ENCODE results near the gene MRPL9.

The MRPL9 gene

DNA sequence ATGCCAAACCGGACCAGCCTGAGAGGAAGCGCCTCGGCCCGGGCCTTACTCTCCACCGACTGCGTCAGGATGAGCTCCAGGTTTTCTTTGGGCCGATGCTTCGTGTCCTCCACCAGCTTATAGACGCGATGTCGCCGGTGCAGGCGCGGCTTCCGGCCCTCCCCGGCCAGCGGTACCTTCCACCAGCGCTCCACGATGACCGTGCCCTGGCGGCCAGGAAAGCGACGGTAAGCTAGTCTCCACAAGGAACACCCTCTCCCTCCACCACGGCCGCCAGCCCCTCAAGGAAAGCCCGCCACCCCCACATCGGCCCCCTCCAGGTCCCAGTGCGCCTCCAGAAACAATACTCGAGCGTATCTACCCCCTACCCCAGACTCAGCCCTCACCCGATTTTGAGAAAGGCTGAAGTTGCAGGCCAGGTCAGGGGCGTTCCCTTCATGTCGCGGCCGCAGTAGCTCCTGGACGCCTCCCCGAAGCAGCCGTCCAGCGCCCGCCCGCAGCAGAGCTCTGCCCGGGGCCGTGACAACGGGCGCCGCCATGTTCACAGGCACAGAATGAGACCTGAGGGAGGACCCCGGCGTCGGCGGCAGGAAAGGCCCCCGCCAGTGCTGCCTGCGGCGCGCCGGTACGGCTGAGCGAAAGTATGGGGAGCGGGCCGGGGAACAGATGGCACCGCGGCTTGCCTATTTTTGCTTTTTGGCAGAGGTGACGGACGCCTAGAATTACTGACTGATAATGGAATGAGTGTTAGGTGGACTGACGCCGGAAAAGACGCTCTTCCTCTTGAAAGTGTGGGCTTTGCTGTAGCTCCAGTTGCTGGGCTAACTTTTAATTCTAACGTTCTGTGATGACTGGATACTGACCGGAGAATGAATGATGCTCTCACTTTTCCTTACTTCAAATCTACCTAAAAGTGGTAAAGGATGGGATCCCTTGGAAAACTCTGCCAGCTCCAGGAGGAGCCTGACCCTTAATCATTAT lies at the start of gene MRPL9:
Gene MRPL9 (minus strand): TSS at position 556 of the 981 bp plus-strand sequence. CDS start 17 bp downstream, at position 539.
- Histone ChIP-seq H3K4me1 (ENCODE audit: low read length) (peaks cover 13% of the 10 kb centered on the region), H3F3A (ENCODE audit: insufficient read depth, low read length) (peaks cover 4% of the 10 kb centered on the region; the same call in 1 of the 2 replicates), H3K27ac (ENCODE audit: low read length) (peak within 1 kb of the TSS; percentile 59)

DNA sequence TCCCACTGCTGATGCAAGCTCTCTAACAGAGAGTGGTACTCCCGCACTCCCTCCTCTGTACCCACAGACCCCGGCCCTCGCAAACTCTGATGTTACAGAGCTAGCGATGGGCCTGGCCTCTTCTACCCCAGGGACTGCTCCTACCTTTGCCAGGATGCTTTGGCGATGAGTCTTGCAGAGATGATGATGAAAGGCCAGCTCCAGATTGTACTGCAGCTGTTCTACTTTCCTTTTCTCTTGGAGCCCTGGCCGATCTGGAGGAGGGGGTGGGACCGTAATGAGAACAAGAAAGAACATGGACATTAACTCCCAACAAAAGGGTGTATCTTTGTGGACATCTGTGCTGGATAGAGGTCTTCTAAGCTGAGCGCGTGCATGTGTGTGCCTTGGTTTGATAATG lies 47.9 kb upstream of the MRPL9 start:
- H3K36me3 ChIP-seq (replicated peaks; ENCODE audit: insufficient read depth, low read length): no peaks in the 10 kb centered on the region
- DNase-seq: no peak
- peaks cover 19% of the 10 kb centered on the region for H3K4me1 ChIP-seq (ENCODE audit: low read length)
- H3K79me2 ChIP-seq (ENCODE audit: low read length): no peaks in the 10 kb centered on the region
- no peak overlapping the region for H3K9ac ChIP-seq (ENCODE audit: low read length)
- H4K20me1 ChIP-seq (ENCODE audit: insufficient read depth, low read length): no peaks in the 10 kb centered on the region
- no peak overlapping the region for H3K4me3 ChIP-seq (ENCODE audit: low read length)
- no peak overlapping the region for H2AFZ ChIP-seq (ENCODE audit: low read length)
- H3K9me3 ChIP-seq (replicated peaks; ENCODE audit: insufficient read depth, low read length): no peaks in the 10 kb centered on the region
- H3K27ac ChIP-seq (ENCODE audit: low read length): no peak overlapping the region
- no peaks in the 10 kb centered on the region for H3K27me3 ChIP-seq (replicated peaks; ENCODE audit: insufficient read depth, low read length)
- H3K9me2 ChIP-seq (replicated peaks; ENCODE audit: insufficient read depth, low read length): no peaks in the 10 kb centered on the region
- no peak overlapping the region for H3K4me2 ChIP-seq (ENCODE audit: low read depth, low read length)
- TF ChIP-seq, protein P1, sequence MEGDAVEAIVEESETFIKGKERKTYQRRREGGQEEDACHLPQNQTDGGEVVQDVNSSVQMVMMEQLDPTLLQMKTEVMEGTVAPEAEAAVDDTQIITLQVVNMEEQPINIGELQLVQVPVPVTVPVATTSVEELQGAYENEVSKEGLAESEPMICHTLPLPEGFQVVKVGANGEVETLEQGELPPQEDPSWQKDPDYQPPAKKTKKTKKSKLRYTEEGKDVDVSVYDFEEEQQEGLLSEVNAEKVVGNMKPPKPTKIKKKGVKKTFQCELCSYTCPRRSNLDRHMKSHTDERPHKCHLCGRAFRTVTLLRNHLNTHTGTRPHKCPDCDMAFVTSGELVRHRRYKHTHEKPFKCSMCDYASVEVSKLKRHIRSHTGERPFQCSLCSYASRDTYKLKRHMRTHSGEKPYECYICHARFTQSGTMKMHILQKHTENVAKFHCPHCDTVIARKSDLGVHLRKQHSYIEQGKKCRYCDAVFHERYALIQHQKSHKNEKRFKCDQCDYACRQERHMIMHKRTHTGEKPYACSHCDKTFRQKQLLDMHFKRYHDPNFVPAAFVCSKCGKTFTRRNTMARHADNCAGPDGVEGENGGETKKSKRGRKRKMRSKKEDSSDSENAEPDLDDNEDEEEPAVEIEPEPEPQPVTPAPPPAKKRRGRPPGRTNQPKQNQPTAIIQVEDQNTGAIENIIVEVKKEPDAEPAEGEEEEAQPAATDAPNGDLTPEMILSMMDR (IDR thresholded peaks at IDR 0.05; ENCODE audit: low read length): no peak
- no peak for TF ChIP-seq EZH2 (optimal IDR thresholded peaks at IDR 0.05; ENCODE audit: low read depth, low read length)
- no peak for TF ChIP-seq EZH2phosphoT487 (IDR thresholded peaks at IDR 0.05; ENCODE audit: low read length)
- no peaks in the 10 kb centered on the region; the same call in 1 of the 2 replicates for H3F3A ChIP-seq (ENCODE audit: insufficient read depth, low read length)

More for the DNA sequence above, at the start of gene MRPL9:
- peak within 1 kb of the TSS; percentile 92 for H3K4me3 ChIP-seq (ENCODE audit: low read length)
- peaks cover 30% of the 10 kb centered on the region for H3K79me2 ChIP-seq (ENCODE audit: low read length)
- H3K36me3 ChIP-seq (replicated peaks; ENCODE audit: insufficient read depth, low read length): no peaks in the 10 kb centered on the region; the same call in 1 of the 2 replicates
- no peaks in the 10 kb centered on the region for H3K9me3 ChIP-seq (replicated peaks; ENCODE audit: insufficient read depth, low read length)
- no peaks in the 10 kb centered on the region for H4K20me1 ChIP-seq (ENCODE audit: insufficient read depth, low read length)
- no peak for TF ChIP-seq EZH2 (optimal IDR thresholded peaks at IDR 0.05; ENCODE audit: low read depth, low read length)
- TF ChIP-seq, protein P1 (IDR thresholded peaks at IDR 0.05; ENCODE audit: low read length): no peak
- peak within 1 kb of the TSS; percentile 71 for H3K4me2 ChIP-seq (ENCODE audit: low read depth, low read length)
- no peaks in the 10 kb centered on the region for H3K9me2 ChIP-seq (replicated peaks; ENCODE audit: insufficient read depth, low read length)
- no peaks in the 10 kb centered on the region for H3K27me3 ChIP-seq (replicated peaks; ENCODE audit: insufficient read depth, low read length)
- peak within 1 kb of the TSS; percentile 79 for H3K9ac ChIP-seq (ENCODE audit: low read length)
- peak within 1 kb of the TSS; percentile 61 for H2AFZ ChIP-seq (ENCODE audit: low read length)
- peak; percentile 89 for DNase-seq

GRCh38 chr1:151809985-151810556 lies 46.8 kb upstream of the MRPL9 start:
- Histone ChIP-seq H2AFZ (ENCODE audit: low read length) (no peak overlapping the region), H3K4me1 (ENCODE audit: low read length) (peaks cover 8% of the 10 kb centered on the region), H3K9ac (ENCODE audit: low read length) (no peak overlapping the region), H3K27ac (ENCODE audit: low read length) (no peak overlapping the region), H3K27me3 (replicated peaks; ENCODE audit: insufficient read depth, low read length) (no peaks in the 10 kb centered on the region), H4K20me1 (ENCODE audit: insufficient read depth, low read length) (no peaks in the 10 kb centered on the region), H3K4me2 (ENCODE audit: low read depth, low read length) (no peak overlapping the region), H3K4me3 (ENCODE audit: low read length) (no peak overlapping the region), H3K9me2 (replicated peaks; ENCODE audit: insufficient read depth, low read length) (no peaks in the 10 kb centered on the region), H3K36me3 (replicated peaks; ENCODE audit: insufficient read depth, low read length) (no peaks in the 10 kb centered on the region), H3K79me2 (ENCODE audit: low read length) (no peaks in the 10 kb centered on the region), H3K9me3 (replicated peaks; ENCODE audit: insufficient read depth, low read length) (no peaks in the 10 kb centered on the region), H3F3A (ENCODE audit: insufficient read depth, low read length) (no peaks in the 10 kb centered on the region)
- DNase-seq: no peak
- TF ChIP-seq, protein P1 (IDR thresholded peaks at IDR 0.05; ENCODE audit: low read length): no peak
- TF ChIP-seq EZH2 (optimal IDR thresholded peaks at IDR 0.05; ENCODE audit: low read depth, low read length) (no peak), EZH2phosphoT487 (IDR thresholded peaks at IDR 0.05; ENCODE audit: low read length) (no peak)
